ENCODE measurements around the gene ADAMTS2.

ADAMTS2 gene

GRCh38 chr5:179254638-179255271 is 90.5 kb downstream of the ADAMTS2 start:
- no peak for DNase-seq (ENCODE audit: low spot score)

- DNase-seq (ENCODE audit: low spot score): no peak
Observed at GRCh38 chr5:179253730-179254129, 91.5 kb downstream of the ADAMTS2 start.

- DNase-seq (ENCODE audit: low spot score): no peak
Observed at GRCh38 chr5:179251276-179251969, 93.8 kb downstream of the ADAMTS2 start.

DNA sequence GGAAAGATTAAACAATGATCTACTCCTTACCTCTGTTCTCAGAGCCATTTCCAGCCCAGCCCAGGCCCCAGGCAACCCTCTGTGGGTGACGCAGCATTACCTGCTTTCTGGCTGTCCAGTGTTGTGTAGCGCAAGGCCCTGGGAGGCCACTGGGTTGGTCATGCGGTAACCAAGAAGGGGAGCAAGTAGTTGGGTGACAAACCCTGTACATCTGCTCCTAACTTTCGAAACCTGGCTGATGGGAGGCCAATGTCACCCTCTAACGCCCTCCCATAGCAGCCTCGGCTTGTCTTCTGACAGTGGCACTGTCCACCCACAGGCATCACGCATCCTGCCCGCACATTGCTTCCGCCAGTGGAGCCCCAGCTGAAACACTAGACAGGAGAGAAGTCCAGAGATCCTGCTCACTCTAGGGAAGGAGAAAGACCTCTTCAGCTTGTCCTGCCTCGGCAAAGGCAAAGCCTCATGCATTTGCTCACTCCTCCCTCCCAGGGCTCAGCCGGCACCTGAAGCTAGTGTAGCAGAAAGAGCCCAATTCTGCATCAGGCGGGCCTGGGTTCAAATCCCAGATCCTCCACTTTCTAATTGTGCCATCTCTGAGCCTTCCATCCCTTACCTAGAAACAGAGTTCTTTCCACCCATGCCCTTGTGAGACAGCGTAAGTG is 94.6 kb downstream of the ADAMTS2 start:
- no peak for DNase-seq (ENCODE audit: low spot score)

- DNase-seq (ENCODE audit: low spot score): no peak
Observed at GRCh38 chr5:179246227-179246626, 99.0 kb downstream of the ADAMTS2 start.

- DNase-seq (ENCODE audit: low spot score): no peak
Observed at GRCh38 chr5:179245031-179245430, 100.2 kb downstream of the ADAMTS2 start.

DNA sequence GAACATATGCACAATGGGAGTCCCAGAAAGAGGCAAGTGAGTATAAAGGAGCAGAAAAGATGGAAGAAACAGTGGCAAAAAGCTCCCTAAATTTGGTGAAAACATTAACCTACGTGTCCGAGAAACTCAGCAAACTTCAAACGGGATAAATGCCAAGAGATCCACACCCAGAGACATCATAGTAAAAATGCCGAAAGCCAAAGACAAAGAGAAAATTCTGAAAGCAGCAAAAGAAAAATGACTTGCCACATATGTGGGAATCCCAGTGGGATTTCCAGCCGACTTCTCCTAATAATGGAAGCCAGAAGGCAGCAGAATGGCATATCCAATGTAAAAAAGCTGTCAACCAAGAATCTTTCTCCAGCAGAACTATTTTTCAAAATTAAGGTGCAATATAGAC is 101.2 kb downstream of the ADAMTS2 start:
- no peak for DNase-seq (ENCODE audit: low spot score)

GRCh38 chr5:179243333-179243732 is 101.9 kb downstream of the ADAMTS2 start:
- no peak for DNase-seq (ENCODE audit: low spot score)

GRCh38 chr5:179242676-179243075 is 102.6 kb downstream of the ADAMTS2 start:
- no peak for DNase-seq (ENCODE audit: low spot score)

GRCh38 chr5:179241764-179242370 is 103.4 kb downstream of the ADAMTS2 start:
- DNase-seq (ENCODE audit: low spot score): no peak

GRCh38 chr5:179241175-179241574 is 104.1 kb downstream of the ADAMTS2 start:
- DNase-seq (ENCODE audit: low spot score): no peak

- DNase-seq (ENCODE audit: low spot score): no peak
Observed at GRCh38 chr5:179240561-179240960, 104.7 kb downstream of the ADAMTS2 start.

DNA sequence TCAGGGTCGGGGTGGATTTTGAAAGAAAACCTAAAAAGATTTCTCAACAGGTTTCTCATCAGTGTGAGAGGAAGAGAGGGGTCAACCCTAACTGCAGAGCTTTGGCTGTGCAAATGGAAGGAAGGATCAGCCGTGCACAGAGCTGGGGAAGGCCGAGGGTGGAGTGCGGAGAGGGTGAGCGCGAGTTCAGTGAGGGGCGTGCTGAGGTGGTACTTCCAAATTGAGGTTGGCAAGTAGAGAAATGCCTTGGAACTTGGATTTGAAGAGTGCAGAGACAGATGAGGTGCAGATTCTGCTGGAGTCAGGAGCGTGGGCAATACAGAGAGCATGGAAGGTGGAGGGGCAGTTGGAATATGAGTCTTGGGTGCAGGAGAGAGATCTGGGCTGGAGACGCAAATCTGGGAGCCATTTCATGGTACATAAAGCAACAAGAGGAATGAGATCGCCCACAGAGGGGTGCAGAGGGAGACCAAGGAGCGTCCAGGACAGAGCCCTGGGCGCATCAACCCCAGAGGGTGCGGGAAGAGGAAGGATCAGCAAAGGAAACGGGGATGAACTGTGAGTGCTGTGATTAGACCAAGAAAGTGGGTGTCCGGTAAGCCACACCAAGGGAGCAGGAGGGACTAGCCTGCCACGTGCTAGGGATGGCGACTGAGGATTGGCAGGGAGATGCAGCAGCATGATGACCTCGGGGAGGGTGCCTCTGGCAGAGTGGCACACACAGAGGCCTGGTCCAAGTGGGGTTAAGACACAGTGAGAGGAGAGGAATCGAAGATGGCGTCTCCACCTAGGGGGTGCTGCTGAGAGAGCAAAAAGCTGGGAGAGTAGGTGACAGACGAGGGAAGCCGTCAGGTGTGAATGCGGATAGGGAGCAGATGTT is 105.8 kb downstream of the ADAMTS2 start:
- DNase-seq (ENCODE audit: low spot score): no peak

DNA sequence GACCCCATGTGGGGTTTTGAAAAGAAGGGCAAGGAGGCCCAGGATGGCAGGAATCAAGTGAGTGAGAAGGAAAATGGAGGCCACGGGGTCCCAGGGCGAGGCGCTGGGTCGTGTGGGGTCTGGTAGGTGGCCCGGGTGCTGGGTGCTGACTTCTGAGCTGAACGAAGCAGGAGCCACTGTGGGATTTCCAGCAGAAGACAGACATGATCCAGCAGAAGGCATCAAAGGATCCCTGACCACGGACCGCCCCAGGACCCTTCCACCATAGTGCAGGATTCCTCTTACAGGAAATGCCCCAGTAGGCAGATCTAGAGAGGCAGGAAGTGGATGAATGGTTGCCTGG is 106.7 kb downstream of the ADAMTS2 start:
- no peak for DNase-seq (ENCODE audit: low spot score)

GRCh38 chr5:179237770-179238627 is 107.3 kb downstream of the ADAMTS2 start:
- peak; percentile 21 for DNase-seq (ENCODE audit: low spot score)

DNA sequence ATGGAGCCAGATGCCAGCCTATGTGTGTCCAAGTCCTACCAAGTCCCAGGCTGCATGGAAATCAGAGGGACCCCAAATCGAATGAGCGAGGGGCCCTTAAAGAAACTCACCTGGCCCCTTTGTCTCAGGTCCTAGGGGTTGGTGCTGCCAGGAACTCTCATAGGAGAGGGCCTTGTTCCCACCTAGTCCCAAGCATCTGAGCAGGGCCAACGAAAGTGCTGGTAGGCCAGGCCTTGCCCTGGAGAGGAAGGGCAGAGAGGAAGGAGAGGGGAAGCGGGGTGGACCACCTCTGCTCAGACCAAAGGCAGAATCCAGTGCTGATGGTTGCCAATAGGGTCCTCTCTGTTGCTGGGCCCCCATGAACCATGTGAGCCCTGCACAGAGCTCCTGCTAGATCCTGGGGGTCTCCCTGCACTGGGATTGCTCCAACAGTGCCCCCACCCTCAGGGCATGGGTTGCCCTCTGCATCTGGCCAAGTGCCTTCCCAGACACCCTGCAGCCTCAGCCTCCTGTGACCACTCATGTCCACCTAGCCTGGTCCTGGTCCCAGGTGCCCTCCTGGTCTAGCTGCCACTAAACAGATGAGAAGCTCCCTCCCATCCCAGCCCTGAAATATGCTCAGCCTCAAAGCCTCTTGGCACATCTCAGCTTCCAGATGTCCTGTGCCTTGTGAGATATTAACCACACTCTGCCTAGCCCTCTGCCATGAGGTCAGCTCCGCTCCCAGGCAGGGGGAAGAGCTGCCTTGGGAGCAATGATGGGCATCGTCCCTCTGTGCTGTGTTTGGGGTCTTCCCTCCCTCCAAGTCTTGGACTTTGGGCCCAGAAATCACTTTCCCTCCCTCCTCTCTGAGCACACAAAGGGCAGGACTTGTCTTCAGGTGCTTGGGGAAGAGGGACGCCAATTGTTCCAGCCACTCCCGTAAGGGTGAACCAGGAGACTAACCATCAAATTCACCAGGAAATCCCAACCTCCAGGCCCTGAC is 109.6 kb downstream of the ADAMTS2 start:
- DNase-seq (ENCODE audit: low spot score): no peak

DNA sequence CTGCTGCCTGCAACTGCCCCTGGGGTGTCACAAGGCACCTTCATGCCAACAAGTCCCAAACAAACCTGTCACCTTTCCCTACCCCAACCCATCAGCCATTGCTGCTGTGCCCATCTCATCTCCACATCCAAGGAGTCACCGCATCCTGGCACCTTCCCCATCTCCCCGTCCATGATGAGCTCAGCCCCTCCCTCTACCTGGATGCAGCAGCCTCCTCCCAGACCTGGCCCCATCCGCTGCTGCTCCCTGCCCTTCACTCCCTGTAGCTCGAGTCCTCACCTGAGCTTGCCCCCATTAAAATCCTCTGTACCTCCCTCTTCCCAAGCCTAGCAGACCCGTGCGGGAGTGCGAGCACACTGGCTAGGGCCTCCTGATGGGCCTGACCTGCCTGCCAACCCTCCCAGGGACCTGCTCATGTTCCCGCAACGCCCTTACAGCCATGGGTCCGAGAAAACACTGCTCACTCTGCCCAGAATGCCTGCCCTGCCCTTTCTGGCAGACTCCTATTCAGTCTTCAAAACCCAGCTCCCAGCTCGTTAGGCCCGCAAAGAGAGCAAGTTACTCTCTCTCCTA is 110.6 kb downstream of the ADAMTS2 start:
- peak; percentile 10 for DNase-seq (ENCODE audit: low spot score)

DNA sequence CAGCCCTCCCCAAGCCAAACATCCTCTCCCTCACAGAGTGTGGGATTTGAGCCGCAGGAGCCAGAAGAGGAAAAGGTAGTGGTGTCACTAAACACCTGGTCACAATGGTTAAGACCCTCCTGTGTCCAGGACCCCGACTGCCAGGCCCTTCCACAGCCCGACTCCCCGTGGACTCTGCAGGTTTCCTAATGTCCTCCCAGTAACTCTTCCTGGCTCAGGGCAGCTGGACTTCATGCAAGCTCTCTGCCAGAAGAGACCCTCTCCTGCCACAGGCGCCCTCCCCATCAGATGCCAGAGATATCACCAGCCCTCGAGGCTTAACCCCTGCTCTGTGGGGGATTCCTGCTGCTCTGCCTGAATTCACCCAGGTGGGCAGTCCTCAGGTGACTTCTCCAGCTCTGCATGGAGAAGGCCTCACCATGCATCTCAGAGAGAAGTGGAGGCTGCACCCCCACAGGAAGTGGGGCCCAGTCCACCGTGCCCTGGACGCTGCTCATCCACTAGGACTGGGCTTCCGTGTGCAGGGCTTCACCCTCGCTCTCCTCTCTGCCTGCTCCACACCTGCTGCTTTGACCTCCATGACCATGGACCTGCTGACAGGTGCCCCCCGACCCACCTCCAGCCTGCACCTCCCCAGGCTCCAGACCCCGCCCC is 111.2 kb downstream of the ADAMTS2 start:
- peak; percentile 11 for DNase-seq (ENCODE audit: low spot score)

Data from D341Med (cell line).